ENCODE data around the gene ITFG2.
"Not testable (repeated sequence)": the region's sequence is repeated elsewhere in the genome, so short reads cannot be mapped to it uniquely, and the experiment has no call there.

The ITFG2 gene

GRCh38 chr12:2832550-2833127 lies 20.2 kb downstream of the ITFG2 start:
- DNase-seq, result no peak

- DNase-seq, result no peak
These were observed 20.9 kb downstream of the ITFG2 start for GRCh38 chr12:2833327-2833726.

GRCh38 chr12:2833810-2834209 lies 21.3 kb downstream of the ITFG2 start:
- no peak for DNase-seq

GRCh38 chr12:2834581-2835491 lies 22.4 kb downstream of the ITFG2 start, which contains the start of gene NRIP2:
TSS of gene NRIP2 (minus strand) at chr12:2835035. CDS start at chr12:2834983, 52 bp downstream.
- DNase-seq, result no peak

- DNase-seq, result no peak
These were observed 23.4 kb downstream of the ITFG2 start for GRCh38 chr12:2835691-2836403.

GRCh38 chr12:2836574-2836973 lies 24.1 kb downstream of the ITFG2 start:
- no peak for DNase-seq

GRCh38 chr12:2841056-2841650 lies 28.7 kb downstream of the ITFG2 start:
- no peak for DNase-seq

- DNase-seq, result no peak
These were observed 30.5 kb downstream of the ITFG2 start for GRCh38 chr12:2842948-2843347.

- no peak for DNase-seq
These were observed 32.3 kb downstream of the ITFG2 start for GRCh38 chr12:2844786-2845185.

GRCh38 chr12:2845280-2845679 lies 32.8 kb downstream of the ITFG2 start:
- DNase-seq, result no peak

- DNase-seq, result no peak
These were observed 39.5 kb downstream of the ITFG2 start for GRCh38 chr12:2851931-2852330.

GRCh38 chr12:2853626-2854025 lies 41.2 kb downstream of the ITFG2 start:
- DNase-seq, result no peak

- DNase-seq, result no peak
These were observed 42.4 kb downstream of the ITFG2 start for GRCh38 chr12:2854669-2855453.

- DNase-seq, result no peak
These were observed 43.1 kb downstream of the ITFG2 start for GRCh38 chr12:2855546-2855945.

- DNase-seq, result no peak
These were observed 43.6 kb downstream of the ITFG2 start for GRCh38 chr12:2856051-2856450.

GRCh38 chr12:2857021-2857431 lies 44.6 kb downstream of the ITFG2 start, which contains the start of gene TEX52:
TSS of gene TEX52 (minus strand) at chr12:2857039. CDS start at chr12:2857026, 13 bp downstream.
- no peak for DNase-seq

GRCh38 chr12:2857576-2857975 lies 45.1 kb downstream of the ITFG2 start:
- DNase-seq, result no peak

- DNase-seq, result no peak
These were observed 45.9 kb downstream of the ITFG2 start for GRCh38 chr12:2858334-2858733.

GRCh38 chr12:2858944-2859421 lies 46.5 kb downstream of the ITFG2 start:
- no peak for DNase-seq

- no peak for DNase-seq
These were observed 47.7 kb downstream of the ITFG2 start for GRCh38 chr12:2860170-2860569.

- no peak for DNase-seq
These were observed 50.4 kb downstream of the ITFG2 start for GRCh38 chr12:2862876-2863275.

GRCh38 chr12:2863402-2863801 lies 50.9 kb downstream of the ITFG2 start:
- DNase-seq, result not testable (repeated sequence)

Measured in AML-193 (cell line).